Ishikawa (cell line): ENCODE measurements around the gene SYT5.

Experiments
- CEBPB ChIP-seq: IDR thresholded peaks from 2 replicates; pipeline ENCODE4 v1.6.1; 2012
- CREB1 ChIP-seq: IDR thresholded peaks from 2 replicates; pipeline ENCODE4 v1.6.1; 2012; ENCODE audit warnings: low read depth
- EGR1 ChIP-seq: IDR thresholded peaks from 2 replicates; pipeline ENCODE4 v1.6.1; 2012
- EP300 ChIP-seq: IDR thresholded peaks from 2 replicates; pipeline ENCODE4 v1.6.1; 2012; ENCODE audit warnings: borderline replicate concordance
- FOXM1 ChIP-seq: IDR thresholded peaks from 2 replicates; pipeline ENCODE4 v1.6.1; 2012; ENCODE audit warnings: low read depth, borderline replicate concordance
- MAX ChIP-seq: IDR thresholded peaks from 2 replicates; pipeline ENCODE4 v1.6.1; 2012
- NFIC ChIP-seq: IDR thresholded peaks from 2 replicates; pipeline ENCODE4 v1.6.1; 2012
- RAD21 ChIP-seq: IDR thresholded peaks from 2 replicates; pipeline ENCODE4 v1.6.1; 2012; ENCODE audit warnings: low read depth
- REST ChIP-seq: IDR thresholded peaks from 2 replicates; pipeline ENCODE4 v1.6.1; 2012; ENCODE audit warnings: low read depth, mild to moderate bottlenecking
- TAF1 ChIP-seq: IDR thresholded peaks from 2 replicates; pipeline ENCODE4 v1.6.1; 2012; ENCODE audit warnings: low read depth, mild to moderate bottlenecking
- TCF12 ChIP-seq: IDR thresholded peaks from 2 replicates; pipeline ENCODE4 v1.6.1; 2012; ENCODE audit warnings: low read depth
- TEAD4 ChIP-seq: IDR thresholded peaks from 2 replicates; pipeline ENCODE4 v1.6.1; 2012
- USF1 ChIP-seq: IDR thresholded peaks from 2 replicates; pipeline ENCODE4 v1.6.1; 2012
- YY1 ChIP-seq: IDR thresholded peaks from 2 replicates; pipeline ENCODE4 v1.6.1; 2012; ENCODE audit warnings: low read depth
- ZBTB7A ChIP-seq: IDR thresholded peaks from 2 replicates; pipeline ENCODE4 v1.6.1; 2012; ENCODE audit warnings: low read depth

Gene SYT5

GRCh38 chr19:55158848-55159749 lies 21.0 kb downstream of the SYT5 start:
- TF ChIP-seq REST, result no peak
- TF ChIP-seq TCF12, result no peak
- TF ChIP-seq TAF1, result no peak
- TF ChIP-seq USF1, result no peak
- no peak for TF ChIP-seq NFIC
- TF ChIP-seq MAX, result no peak
- TF ChIP-seq ZBTB7A, result no peak
- TF ChIP-seq CEBPB, result no peak
- no peak for TF ChIP-seq EP300
- no peak for TF ChIP-seq RAD21
- no peak for TF ChIP-seq EGR1
- TF ChIP-seq FOXM1, result no peak
- no peak for TF ChIP-seq CREB1
- no peak for TF ChIP-seq TEAD4
- TF ChIP-seq YY1, result no peak

GRCh38 chr19:55158423-55158822 lies 21.7 kb downstream of the SYT5 start:
- TF ChIP-seq REST (peak; percentile 45; the same call in 1 of the 2 replicates), EP300 (no peak), TCF12 (no peak), ZBTB7A (no peak)

- TF ChIP-seq CEBPB, result no peak
- TF ChIP-seq FOXM1, result no peak
- TF ChIP-seq USF1, result no peak
- TF ChIP-seq MAX, result no peak
- no peak for TF ChIP-seq NFIC
- no peak for TF ChIP-seq REST
- no peak for TF ChIP-seq ZBTB7A
- no peak for TF ChIP-seq EGR1
- TF ChIP-seq TCF12, result no peak
- TF ChIP-seq CREB1, result no peak
- no peak for TF ChIP-seq YY1
- no peak for TF ChIP-seq TAF1
- TF ChIP-seq EP300, result no peak
- no peak for TF ChIP-seq TEAD4
- no peak for TF ChIP-seq RAD21
Observed at GRCh38 chr19:55157064-55157908, 22.8 kb downstream of the SYT5 start, which contains the start of gene TNNI3. Gene TNNI3 (minus strand): TSS chr19:55157732. CDS start chr19:55157589, 143 bp downstream.
